Myocyte (in vitro differentiated cells): ENCODE measurements around the gene HESX1. TPM values are rescaled to one million over a fixed set of nuclear protein-coding genes. Genes with fewer than 3 reads are reported as not detected.
A peak's percentile ranks its signal among the peaks of the same experiment; 100 is the strongest.

Experiments used
- DNase-seq: peaks from one replicate; pipeline ENCODE4 v3.0.0-alpha.2; 2012; ENCODE audit warnings: low read depth
- total RNA-seq: library from RNA; depleted of rRNA; stranded (reverse); fragments of >200 nt; gene quantifications from 2 replicates; pipeline ENCODE4 v1.2.3, GENCODE V29; 2014

Gene HESX1
- total RNA-seq, 1 donor from 2014 or later: 0.59 TPM

GRCh38 chr3:57168151-57168550 is 31.6 kb downstream of the HESX1 start:
- no peak for DNase-seq

GRCh38 chr3:57166660-57167059 is 33.1 kb downstream of the HESX1 start:
- no peak for DNase-seq

GRCh38 chr3:57165641-57166040 is 34.1 kb downstream of the HESX1 start:
- no peak for DNase-seq

- DNase-seq: peak; percentile 76
Measured at GRCh38 chr3:57164657-57165573, 34.9 kb downstream of the HESX1 start, which contains the start of gene IL17RD. Gene IL17RD (minus strand): TSS chr3:57165353. CDS start chr3:57165286, 67 bp downstream.

- DNase-seq: no peak
Measured at GRCh38 chr3:57164217-57164656, 35.5 kb downstream of the HESX1 start.

GRCh38 chr3:57163751-57164150 is 36.0 kb downstream of the HESX1 start:
- DNase-seq: no peak

- DNase-seq: no peak
Measured at GRCh38 chr3:57161915-57162314, 37.9 kb downstream of the HESX1 start.

GRCh38 chr3:57160765-57161538 is 38.8 kb downstream of the HESX1 start:
- no peak for DNase-seq

GRCh38 chr3:57160076-57160764 is 39.6 kb downstream of the HESX1 start:
- DNase-seq: no peak

- peak; percentile 9 for DNase-seq
Measured at GRCh38 chr3:57158813-57159738, 40.7 kb downstream of the HESX1 start.

GRCh38 chr3:57158325-57158724 is 41.5 kb downstream of the HESX1 start:
- DNase-seq: no peak

- DNase-seq: no peak
Measured at GRCh38 chr3:57157545-57157944, 42.2 kb downstream of the HESX1 start.

- DNase-seq: no peak
Measured at GRCh38 chr3:57155310-57155643, 44.5 kb downstream of the HESX1 start.

GRCh38 chr3:57154470-57155309 is 45.1 kb downstream of the HESX1 start:
- DNase-seq: no peak

- no peak for DNase-seq
Measured at GRCh38 chr3:57152151-57153143, 47.3 kb downstream of the HESX1 start.

- no peak for DNase-seq
Measured at GRCh38 chr3:57151749-57152148, 48.0 kb downstream of the HESX1 start.

- peak; percentile 19 for DNase-seq
Measured at GRCh38 chr3:57151021-57151449, 48.7 kb downstream of the HESX1 start.

- peak; percentile 19 for DNase-seq
Measured at GRCh38 chr3:57150113-57150581, 49.6 kb downstream of the HESX1 start.
